Ascending aorta (tissue), 2 donors: ENCODE measurements around the gene LRP8. TPM values are rescaled to one million over a fixed set of nuclear protein-coding genes. Genes with fewer than 3 reads are reported as not detected.

Source experiments
- DNase-seq, 2 donors: peaks; one replicate each; pipeline ENCODE4 v3.0.0-alpha.2; 2019; ENCODE audit warnings: low spot score in 2 of 2
- H3K27ac ChIP-seq, 2 donors: fragments of 200-600 bp; sonication (generic); one replicate each; pipeline ENCODE4 v1.5.1; 2016 to 2017; ENCODE audit warnings: mild to moderate bottlenecking in 1 of 2
- H3K27me3 ChIP-seq: fragments of 200-600 bp; sonication (generic); one replicate; pipeline ENCODE4 v1.5.1; 2017
- H3K36me3 ChIP-seq, 2 donors: fragments of 200-600 bp; sonication (generic); one replicate each; pipeline ENCODE4 v1.5.1; 2016
- H3K4me1 ChIP-seq, 2 donors: fragments of 200-600 bp; sonication (generic); one replicate each; pipeline ENCODE4 v1.5.1; 2016 to 2017; ENCODE audit warnings: mild to moderate bottlenecking in 1 of 2
- H3K4me3 ChIP-seq, 2 donors: fragments of 200-600 bp; sonication (generic); one replicate each; pipeline ENCODE4 v1.5.1; 2016 to 2017; ENCODE audit warnings: mild to moderate bottlenecking in 1 of 2
- H3K9me3 ChIP-seq, 2 donors: fragments of 200-600 bp; sonication (generic); one replicate each; pipeline ENCODE4 v1.5.1; 2016
- CTCF ChIP-seq, 3 experiments: fragments of 200-600 bp in 2 of 3; fragments of 450-650 bp in 1 of 3; sonication (generic) in 2 of 3; IDR thresholded peaks; one replicate each; pipeline ENCODE4 v1.5.1; 2016 to 2019; ENCODE audit warnings: antibody characterized with exemption in 3 of 3, mild to moderate bottlenecking in 1 of 3, moderate library complexity in 1 of 3
- intact Hi-C: fragments of 100-400 bp; cut with DNase I; formaldehyde crosslinking; loops from one replicate; pipeline ENCODE4 v1.15.1; 2023
- total RNA-seq: library from RNA; depleted of rRNA; stranded (reverse); fragments of >200 nt; gene quantifications from one replicate; pipeline ENCODE4 v1.1.0, GENCODE V29; 2016

LRP8 gene
- total RNA-seq, 1 donor from 2014 or later = 10.0 TPM

- Histone ChIP-seq H3K27ac (peak overlapping the region; percentile 42 to 43), H3K4me3 (peak overlapping the region; percentile 72 to 84), H3K9me3 (no peaks in the 10 kb centered on the region), H3K27me3 (no peaks in the 10 kb centered on the region), H3K36me3 (peaks cover 0 to 4% of the 10 kb centered on the region in 2 donors), H3K4me1 (peaks cover 5 to 10% of the 10 kb centered on the region in 2 donors)
- no peak for TF ChIP-seq CTCF (IDR thresholded peaks at IDR 0.05)
- peak; percentile 80 to 96 for DNase-seq
- intact Hi-C loops = loop anchor here (1.0 to 10.0 kb wide), 10 partner anchors 34 to 961 kb away; partner anchors contain the start of genes CC2D1B, CPT2, CZIB and ECHDC2
Measured at GRCh38 chr1:53326088-53326597, 1.7 kb downstream of the LRP8 start.

- DNase-seq = no peak
- peak overlapping the region; percentile 72 to 84 for H3K4me3 ChIP-seq
- H3K4me1 ChIP-seq = peaks cover 5 to 10% of the 10 kb centered on the region in 2 donors
- peaks cover 0 to 5% of the 10 kb centered on the region in 2 donors for H3K36me3 ChIP-seq
- no peaks in the 10 kb centered on the region for H3K9me3 ChIP-seq
- H3K27ac ChIP-seq = peak overlapping the region; percentile 42 to 43
- intact Hi-C loops = loop anchor here (1.0 to 10.0 kb wide), 10 partner anchors 33 to 961 kb away; partner anchors contain the start of genes CC2D1B, CPT2, CZIB and ECHDC2
- no peak for TF ChIP-seq CTCF (IDR thresholded peaks at IDR 0.05)
- H3K27me3 ChIP-seq = no peaks in the 10 kb centered on the region
Measured at GRCh38 chr1:53325326-53326087, 2.4 kb downstream of the LRP8 start.

GRCh38 chr1:53324728-53325297 lies 3.1 kb downstream of the LRP8 start:
- H3K4me3 ChIP-seq = no peak overlapping the region
- no peak for TF ChIP-seq CTCF (IDR thresholded peaks at IDR 0.05)
- peaks cover 0 to 5% of the 10 kb centered on the region in 2 donors for H3K36me3 ChIP-seq
- H3K27ac ChIP-seq = no peak overlapping the region
- H3K4me1 ChIP-seq = peaks cover 5 to 10% of the 10 kb centered on the region in 2 donors
- H3K9me3 ChIP-seq = no peaks in the 10 kb centered on the region
- no peak for DNase-seq
- intact Hi-C loops = loop anchor here (5.0 to 10.0 kb wide), 6 partner anchors 48 to 960 kb away; partner anchors contain the start of genes CC2D1B, ECHDC2, IFT25 and LRRC42
- no peaks in the 10 kb centered on the region for H3K27me3 ChIP-seq

GRCh38 chr1:53324321-53324720 lies 3.5 kb downstream of the LRP8 start:
- Histone ChIP-seq H3K36me3 (peaks cover 0 to 5% of the 10 kb centered on the region in 2 donors), H3K27ac (no peak overlapping the region), H3K4me1 (peaks cover 5 to 10% of the 10 kb centered on the region in 2 donors), H3K27me3 (no peaks in the 10 kb centered on the region), H3K4me3 (no peak overlapping the region), H3K9me3 (no peaks in the 10 kb centered on the region)
- intact Hi-C loops = loop anchor here (10.0 kb wide), 2 partner anchors 770 to 960 kb away; partner anchors contain the start of genes CC2D1B and TUT4
- no peak for TF ChIP-seq CTCF (IDR thresholded peaks at IDR 0.05)
- DNase-seq = no peak

- DNase-seq = no peak
- Histone ChIP-seq H3K27ac (no peak overlapping the region), H3K27me3 (no peaks in the 10 kb centered on the region), H3K4me3 (no peak overlapping the region), H3K36me3 (peaks cover 0 to 5% of the 10 kb centered on the region in 2 donors), H3K9me3 (no peaks in the 10 kb centered on the region), H3K4me1 (peaks cover 5 to 10% of the 10 kb centered on the region in 2 donors)
- TF ChIP-seq CTCF (IDR thresholded peaks at IDR 0.05) = no peak
- intact Hi-C loops = loop anchor here (10.0 kb wide), 2 partner anchors 769 to 959 kb away; partner anchors contain the start of genes CC2D1B and TUT4
Measured at GRCh38 chr1:53323316-53323715, 4.6 kb downstream of the LRP8 start.
